Thymus (tissue), 14 donors: ENCODE results near the gene ADAM20. TPM values are rescaled to one million over a fixed set of nuclear protein-coding genes. Genes with fewer than 3 reads are reported as not detected.
A peak's percentile ranks its signal among the peaks of the same experiment; 100 is the strongest.

Experiments used
- DNase-seq, 9 donors: peaks; one replicate each; pipeline ENCODE4 v3.0.0-alpha.2; 2013; ENCODE audit warnings: low spot score in 9 of 9, low read depth in 6 of 9, missing footprints in 1 of 9
- H3K27ac ChIP-seq, 2 donors: one replicate each; pipeline ENCODE4 v1.5.1; 2013; ENCODE audit warnings: control low read depth in 1 of 2, low read depth in 1 of 2, low read length in 1 of 2, mild to moderate bottlenecking in 1 of 2, moderate library complexity in 1 of 2
- H3K27me3 ChIP-seq, 2 donors: one replicate each; pipeline ENCODE4 v1.5.1; 2013; ENCODE audit warnings: low read length in 1 of 2; ENCODE audit not compliant: control insufficient read depth in 2 of 2, insufficient read depth in 1 of 2
- H3K36me3 ChIP-seq, 2 donors: one replicate each; pipeline ENCODE4 v1.5.1; 2013; ENCODE audit warnings: low read length in 1 of 2, mild to moderate bottlenecking in 1 of 2, moderate library complexity in 1 of 2; ENCODE audit not compliant: control insufficient read depth in 2 of 2, insufficient read depth in 2 of 2
- H3K4me1 ChIP-seq, 2 donors: one replicate each; pipeline ENCODE4 v1.5.1; 2013; ENCODE audit warnings: low read length in 2 of 2; ENCODE audit not compliant: control insufficient read depth in 2 of 2, insufficient read depth in 2 of 2
- H3K4me3 ChIP-seq, 2 donors: one replicate each; pipeline ENCODE4 v1.5.1; 2013; ENCODE audit warnings: low read length in 2 of 2, control low read depth in 1 of 2, mild to moderate bottlenecking in 1 of 2
- H3K9me3 ChIP-seq, 2 donors: one replicate each; pipeline ENCODE4 v1.5.1; 2013; ENCODE audit warnings: low read length in 1 of 2, mild to moderate bottlenecking in 1 of 2; ENCODE audit not compliant: control insufficient read depth in 2 of 2, insufficient read depth in 1 of 2
- WGBS: extraction: QIAGEN DNeasy Blood & Tissue Kit; methylation state at CpG from one replicate; pipeline ENCODE4 v1.1.7; 2013; 5-methylcytosine and 5-hydroxymethylcytosine counted together
- long read RNA-seq, 10 donors: transcript quantifications; one replicate each; lab custom pipeline, GENCODE V29; 2026
- polyA plus RNA-seq: library from polyadenylated mRNA; stranded (reverse); fragments of 200-250 nt; gene quantifications from one replicate; pipeline ENCODE4 v1.2.3, GENCODE V29; 2013
- total RNA-seq: library from RNA; stranded (reverse); fragments of 120-200 nt; gene quantifications from one replicate; pipeline ENCODE4 v1.2.4, GENCODE V29; 2013
- donor health status: healthy.

ADAM20 gene
- total RNA-seq (0.14 TPM), polyA plus RNA-seq (0.11 TPM)
- long read RNA-seq, donor 1 = 0 reads
- long read RNA-seq, donor 2 = 0 reads
- long read RNA-seq, donor 3 = 0 reads
- long read RNA-seq, donor 4 = 0 reads
- long read RNA-seq, donor 5 = 0 reads
- long read RNA-seq, donor 6 = 0 reads
- long read RNA-seq, donor 7 = 0 reads
- long read RNA-seq, donor 8 = 0 reads
- long read RNA-seq, donor 9 = 0 reads
- long read RNA-seq, donor 10 = 0 reads

DNA sequence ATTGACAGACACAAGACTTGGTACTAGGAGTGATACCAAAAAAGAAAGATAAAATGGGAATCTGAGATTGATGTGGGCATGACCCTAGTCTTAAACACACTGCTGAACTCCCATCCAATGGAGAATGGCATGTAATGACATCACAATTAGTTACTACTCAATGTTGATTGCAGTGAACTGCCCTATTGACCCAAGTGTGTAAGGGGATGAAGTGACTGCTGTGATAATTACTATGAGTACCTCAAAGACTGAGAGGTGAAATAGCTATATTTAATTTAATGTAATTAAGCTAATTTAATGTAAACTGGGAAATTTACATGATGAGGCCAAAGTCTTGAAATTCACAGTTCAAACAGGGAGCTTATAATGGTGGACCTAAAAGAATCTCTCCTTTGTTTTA is at the start of gene ADAM20:
TSS of gene ADAM20 (minus strand) at position 101 of the 400 bp plus-strand sequence. CDS start 10,247 bp downstream, outside the sequence.
- Histone ChIP-seq H3K36me3 (no peaks in the 10 kb centered on the region), H3K27me3 (no peaks in the 10 kb centered on the region), H3K9me3 (no peaks in the 10 kb centered on the region), H3K27ac (no peak within 1 kb of the TSS), H3K4me1 (no peaks in the 10 kb centered on the region), H3K4me3 (no peak within 1 kb of the TSS)
- no peak for DNase-seq

DNA sequence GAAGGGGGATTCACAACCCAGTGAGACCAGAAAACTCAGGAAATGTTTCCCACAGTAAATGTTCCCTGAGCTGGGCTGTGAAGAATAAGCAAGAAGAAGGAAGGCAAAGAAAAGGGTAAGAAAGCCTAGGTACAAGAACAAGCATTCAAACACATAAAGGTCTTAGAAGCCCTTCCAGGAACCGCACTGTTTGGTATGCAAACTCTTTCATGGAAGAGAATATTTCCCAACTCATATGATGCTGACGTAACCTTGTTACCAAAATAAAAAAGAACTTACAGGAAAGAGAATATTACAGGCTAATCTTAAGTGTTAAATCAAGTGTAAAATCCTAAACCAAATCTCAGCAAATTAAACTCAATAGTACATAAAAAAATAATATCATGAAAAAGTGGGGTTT is 42.1 kb upstream of the ADAM20 start:
- 98% methylated on average over 2 of the region's 2 CpGs for WGBS

DNA sequence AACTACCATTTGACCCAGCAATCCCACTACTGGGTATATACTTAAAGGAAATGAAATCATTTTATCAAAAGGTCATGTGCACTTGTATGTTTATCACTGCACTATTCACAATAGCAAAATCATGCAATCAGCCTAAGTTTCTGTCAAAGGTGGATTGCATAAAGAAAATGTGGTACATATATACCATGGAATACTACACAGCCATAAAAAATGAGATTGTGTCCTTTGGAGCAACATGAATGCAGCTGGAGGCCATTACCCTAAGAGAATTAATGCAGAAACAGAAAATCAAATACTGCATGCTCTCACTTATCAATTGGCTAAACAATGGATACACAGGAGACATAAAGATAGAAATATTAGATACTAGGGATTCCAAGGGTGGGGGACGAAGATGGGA is 38.2 kb upstream of the ADAM20 start:
- WGBS = 100% methylated on average over 1 of the region's 1 CpG
- H3K27ac ChIP-seq = no peak overlapping the region
- H3K4me1 ChIP-seq = no peaks in the 10 kb centered on the region
- H3K36me3 ChIP-seq = peaks cover 0 to 3% of the 10 kb centered on the region in 2 donors
- H3K27me3 ChIP-seq = no peaks in the 10 kb centered on the region
- H3K9me3 ChIP-seq = no peaks in the 10 kb centered on the region
- no peak for DNase-seq
- H3K4me3 ChIP-seq = no peak overlapping the region

More for the DNA sequence above, 42.1 kb upstream of the ADAM20 start:
- H3K4me3 ChIP-seq = no peak overlapping the region
- no peak for DNase-seq
- H3K4me1 ChIP-seq = no peaks in the 10 kb centered on the region
- H3K27ac ChIP-seq = no peak overlapping the region
- peaks cover 5 to 7% of the 10 kb centered on the region in 2 donors for H3K36me3 ChIP-seq
- H3K9me3 ChIP-seq = no peaks in the 10 kb centered on the region
- no peaks in the 10 kb centered on the region for H3K27me3 ChIP-seq

DNA sequence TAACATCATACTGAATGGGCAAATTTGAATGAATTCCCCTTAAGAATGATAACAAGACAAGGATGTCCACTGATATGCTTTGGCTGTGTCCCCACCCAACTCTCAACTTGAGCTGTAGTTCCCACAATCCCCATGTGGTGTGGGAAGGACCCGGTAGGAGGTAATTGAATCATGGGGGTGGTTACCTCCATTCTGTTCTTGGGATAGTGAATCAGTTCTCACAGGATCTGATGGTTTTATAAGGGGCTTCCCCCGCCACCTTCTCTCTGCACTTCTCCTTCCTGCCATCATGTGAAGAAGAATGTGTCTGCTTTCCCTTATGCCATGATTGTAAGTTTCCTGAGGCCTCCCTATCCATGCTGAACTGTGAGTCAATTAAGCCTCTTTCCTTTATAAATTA is 36.3 kb upstream of the ADAM20 start:
- WGBS = 97% methylated on average over 2 of the region's 2 CpGs
- H3K36me3 ChIP-seq = peaks cover 4 to 14% of the 10 kb centered on the region in 2 donors
- H3K4me1 ChIP-seq = no peaks in the 10 kb centered on the region
- no peak for DNase-seq
- H3K9me3 ChIP-seq = no peaks in the 10 kb centered on the region
- no peaks in the 10 kb centered on the region for H3K27me3 ChIP-seq
- H3K27ac ChIP-seq = no peak overlapping the region
- H3K4me3 ChIP-seq = no peak overlapping the region

DNA sequence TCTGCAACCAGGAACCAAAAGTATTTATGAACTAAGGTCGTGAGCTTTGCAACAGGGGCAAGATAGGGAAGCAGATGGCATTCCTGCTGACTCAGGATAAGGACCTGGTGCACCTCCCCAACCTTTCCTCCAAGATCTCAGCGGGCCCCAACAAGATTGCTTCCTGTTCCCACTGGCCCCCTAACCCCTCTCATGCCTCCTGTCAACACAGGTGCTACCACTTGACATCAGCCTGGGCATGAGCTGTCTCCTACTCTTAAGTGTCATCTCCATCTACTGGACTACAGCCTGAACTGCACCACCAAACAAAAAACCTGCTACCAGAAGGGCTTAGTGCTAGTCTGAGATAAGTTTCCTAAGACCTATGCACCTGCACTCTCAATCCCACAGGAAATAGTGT is 33.0 kb upstream of the ADAM20 start:
- no peak overlapping the region for H3K27ac ChIP-seq

DNA sequence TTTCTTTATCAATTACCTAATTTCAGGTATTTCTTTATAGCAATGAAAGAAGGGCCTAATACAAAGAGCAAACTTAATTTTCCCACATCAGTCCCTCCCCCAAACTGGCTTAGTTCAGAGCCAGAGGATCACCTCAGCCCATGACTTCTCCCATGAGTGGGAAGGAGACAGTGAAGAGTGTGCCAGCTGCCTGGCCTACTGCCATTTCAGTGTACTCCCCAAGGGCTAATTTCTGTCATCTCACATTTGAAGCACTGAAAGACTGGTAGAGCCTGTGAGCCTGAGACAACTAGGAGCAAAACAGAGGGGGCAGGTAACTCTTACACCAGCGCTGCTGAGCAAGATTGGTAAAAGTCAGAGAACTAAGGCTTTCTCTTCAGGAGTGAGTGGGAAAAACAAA is 29.1 kb upstream of the ADAM20 start:
- 100% methylated on average over 1 of the region's 1 CpG for WGBS
- no peak overlapping the region for H3K4me3 ChIP-seq
- DNase-seq = no peak
- H3K36me3 ChIP-seq = peaks cover 9 to 19% of the 10 kb centered on the region in 2 donors
- H3K4me1 ChIP-seq = no peaks in the 10 kb centered on the region
- H3K9me3 ChIP-seq = peaks cover 2 to 8% of the 10 kb centered on the region in 2 donors
- H3K27me3 ChIP-seq = no peaks in the 10 kb centered on the region
- H3K27ac ChIP-seq = no peak overlapping the region

More for the DNA sequence above, 33.0 kb upstream of the ADAM20 start:
- WGBS = 43% methylated on average over 2 of the region's 2 CpGs
- no peaks in the 10 kb centered on the region for H3K27me3 ChIP-seq
- peak in 7 of 9 donors; percentile 1 to 36 (median 3) for DNase-seq
- H3K9me3 ChIP-seq = no peaks in the 10 kb centered on the region
- peaks cover 9 to 18% of the 10 kb centered on the region in 2 donors for H3K36me3 ChIP-seq
- no peaks in the 10 kb centered on the region for H3K4me1 ChIP-seq
- H3K4me3 ChIP-seq = no peak overlapping the region

DNA sequence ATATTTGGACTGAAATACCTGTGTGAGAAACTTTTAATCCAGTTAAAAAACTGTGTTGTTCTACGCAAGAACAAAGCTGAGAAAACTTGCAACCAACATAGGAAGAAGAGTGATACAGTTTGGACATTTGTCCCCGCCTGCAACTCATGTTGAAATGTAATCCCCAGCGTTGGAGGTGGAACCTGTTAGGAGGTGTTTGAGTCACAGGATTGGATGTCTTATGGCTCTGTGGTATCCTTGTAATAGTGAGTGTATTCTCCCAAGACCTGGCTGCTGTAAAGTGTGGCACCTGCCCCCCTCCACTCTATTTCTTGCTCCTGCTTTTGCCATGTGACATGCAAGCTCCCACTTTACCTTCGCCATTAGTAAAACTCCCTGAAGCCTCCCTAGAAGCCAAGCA is 28.6 kb upstream of the ADAM20 start:
- no peaks in the 10 kb centered on the region for H3K4me1 ChIP-seq
- H3K9me3 ChIP-seq = peaks cover 2 to 8% of the 10 kb centered on the region in 2 donors
- no peaks in the 10 kb centered on the region for H3K27me3 ChIP-seq
- peaks cover 9 to 19% of the 10 kb centered on the region in 2 donors for H3K36me3 ChIP-seq
- DNase-seq = no peak
- 99% methylated on average over 4 of the region's 4 CpGs for WGBS
- H3K4me3 ChIP-seq = no peak overlapping the region
- H3K27ac ChIP-seq = no peak overlapping the region

DNA sequence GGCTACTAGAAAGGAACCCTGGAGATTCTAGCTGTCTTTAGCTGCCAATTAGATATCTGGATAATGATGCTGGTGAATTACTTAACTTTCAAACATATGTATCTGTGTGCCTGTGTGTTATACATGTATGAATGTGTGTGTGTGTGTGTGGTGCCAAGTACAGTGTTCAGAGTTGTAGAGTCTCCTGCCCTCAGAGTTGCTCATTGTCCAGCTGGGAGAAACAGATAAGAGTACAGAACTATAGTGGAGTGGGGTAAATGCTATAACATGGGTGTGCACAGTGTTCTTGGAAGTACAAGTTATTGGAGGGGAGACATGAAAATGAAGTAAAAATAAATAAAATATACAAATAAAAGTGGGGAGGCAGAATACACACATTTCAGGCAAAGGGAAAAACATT is 23.6 kb upstream of the ADAM20 start:
- no peak for DNase-seq

DNA sequence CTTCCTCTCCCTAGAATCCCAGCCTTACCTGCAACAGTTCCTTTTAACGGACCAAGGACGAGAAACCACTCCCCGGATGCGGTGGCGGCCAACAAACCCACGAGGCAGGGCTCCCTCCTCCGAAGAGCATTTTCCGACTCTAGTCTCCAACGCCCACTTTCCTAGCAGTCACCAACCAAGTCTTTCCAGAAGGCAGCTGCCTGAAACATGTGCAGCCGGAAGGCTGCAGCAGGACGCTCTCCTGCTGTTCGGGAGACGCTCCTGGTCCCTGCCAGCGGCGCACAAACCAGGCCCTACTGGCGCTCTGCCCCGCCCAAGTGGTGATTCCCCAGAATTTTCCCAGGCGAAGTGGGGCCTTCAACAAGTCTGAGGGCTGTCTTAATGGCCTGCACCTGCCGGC is 21.1 kb upstream of the ADAM20 start:
- DNase-seq = peak in 1 of 9 donors; percentile 2
- 69% methylated on average over 19 of the region's 19 CpGs for WGBS
- no peak overlapping the region for H3K4me3 ChIP-seq
- H3K27ac ChIP-seq = no peak overlapping the region
- H3K4me1 ChIP-seq = no peaks in the 10 kb centered on the region
- no peaks in the 10 kb centered on the region for H3K27me3 ChIP-seq
- H3K9me3 ChIP-seq = no peaks in the 10 kb centered on the region
- no peaks in the 10 kb centered on the region for H3K36me3 ChIP-seq

More for the DNA sequence above, 23.6 kb upstream of the ADAM20 start:
- Histone ChIP-seq H3K4me3 (no peak overlapping the region), H3K36me3 (peaks cover 0 to 4% of the 10 kb centered on the region in 2 donors), H3K27me3 (no peaks in the 10 kb centered on the region), H3K27ac (no peak overlapping the region), H3K9me3 (peaks cover 2 to 8% of the 10 kb centered on the region in 2 donors), H3K4me1 (no peaks in the 10 kb centered on the region)
